ENCODE results near the gene TNPO1. TPM values are rescaled to one million over a fixed set of nuclear protein-coding genes. Genes with fewer than 3 reads are reported as not detected.

Gene TNPO1
- total and polyA plus RNA-seq, 2 of the 13 experiments (the other 11 are each of a cell fraction or from before 2014, with no cell fraction given) = 26.7 to 123 TPM

DNA sequence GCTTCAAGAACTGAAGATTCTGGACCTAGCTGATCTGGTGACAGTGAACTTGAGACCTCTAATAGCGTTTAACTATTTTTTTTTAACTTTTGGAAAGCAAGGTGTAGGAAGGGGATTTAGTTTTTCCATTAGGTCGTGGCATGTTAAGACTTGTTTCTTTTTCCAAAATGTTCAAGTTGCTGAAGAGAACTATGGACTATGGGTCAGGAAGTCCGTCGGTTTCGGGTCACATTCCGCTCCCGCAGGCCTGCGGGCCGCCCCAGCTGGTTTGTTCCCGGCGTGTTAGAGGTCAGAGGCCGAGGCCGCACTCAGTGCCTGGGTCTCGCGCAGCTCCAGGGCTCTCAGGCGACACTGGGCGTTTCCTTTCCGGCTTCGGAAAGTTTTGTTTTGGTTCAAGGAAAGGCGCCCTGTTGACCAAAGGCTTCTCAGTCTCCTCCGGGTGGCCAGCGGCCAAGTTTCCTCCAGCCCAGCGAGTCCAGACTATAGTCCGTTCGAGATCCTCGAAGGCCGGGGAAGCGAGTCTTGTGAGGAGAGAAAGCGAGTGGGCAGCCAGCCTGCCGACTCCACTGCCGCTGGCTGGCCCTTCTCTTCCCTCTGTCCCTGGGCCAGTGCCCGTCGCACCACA lies 138.8 kb downstream of the TNPO1 start (continued):
- TF ChIP-seq, protein P1, sequence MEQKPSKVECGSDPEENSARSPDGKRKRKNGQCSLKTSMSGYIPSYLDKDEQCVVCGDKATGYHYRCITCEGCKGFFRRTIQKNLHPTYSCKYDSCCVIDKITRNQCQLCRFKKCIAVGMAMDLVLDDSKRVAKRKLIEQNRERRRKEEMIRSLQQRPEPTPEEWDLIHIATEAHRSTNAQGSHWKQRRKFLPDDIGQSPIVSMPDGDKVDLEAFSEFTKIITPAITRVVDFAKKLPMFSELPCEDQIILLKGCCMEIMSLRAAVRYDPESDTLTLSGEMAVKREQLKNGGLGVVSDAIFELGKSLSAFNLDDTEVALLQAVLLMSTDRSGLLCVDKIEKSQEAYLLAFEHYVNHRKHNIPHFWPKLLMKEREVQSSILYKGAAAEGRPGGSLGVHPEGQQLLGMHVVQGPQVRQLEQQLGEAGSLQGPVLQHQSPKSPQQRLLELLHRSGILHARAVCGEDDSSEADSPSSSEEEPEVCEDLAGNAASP (CRISPR knock-in tag; IDR thresholded peaks at IDR 0.05; ENCODE audit: borderline replicate concordance) = no peak
- TF ChIP-seq, protein P2, sequence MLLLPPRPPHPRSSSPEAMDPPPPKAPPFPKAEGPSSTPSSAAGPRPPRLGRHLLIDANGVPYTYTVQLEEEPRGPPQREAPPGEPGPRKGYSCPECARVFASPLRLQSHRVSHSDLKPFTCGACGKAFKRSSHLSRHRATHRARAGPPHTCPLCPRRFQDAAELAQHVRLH (CRISPR knock-in tag; IDR thresholded peaks at IDR 0.05; ENCODE audit: borderline replicate concordance, low read depth) = no peak
- TF ChIP-seq ZNF652 (CRISPR knock-in tag; IDR thresholded peaks at IDR 0.05; ENCODE audit: borderline replicate concordance, low read depth) (no peak), SP140L (CRISPR knock-in tag; IDR thresholded peaks at IDR 0.05; ENCODE audit: borderline replicate concordance) (no peak), ZNF605 (CRISPR knock-in tag; IDR thresholded peaks at IDR 0.05) (no peak; the same call in 1 of the 2 replicates), IKZF1 (IDR thresholded peaks at IDR 0.05) (no peak), TBX2 (CRISPR knock-in tag; IDR thresholded peaks at IDR 0.05; ENCODE audit: borderline replicate concordance) (0 out of 2 replicates have a peak, but pooled peaks have one; percentile 56), ASH2L (IDR thresholded peaks at IDR 0.05; ENCODE audit: insufficient read length, low read depth, low read length) (peak; percentile 84), ZBTB7A (CRISPR knock-in tag; IDR thresholded peaks at IDR 0.05) (no peak), MAFK (conservative IDR thresholded peaks at IDR 0.05 in 1 of 2, IDR thresholded peaks at IDR 0.05 in 1 of 2; ENCODE audit: low read length in 2 of 2) (no peak), ZNF367 (CRISPR knock-in tag; IDR thresholded peaks at IDR 0.05; ENCODE audit: borderline replicate concordance) (no peak), HOXA3 (CRISPR knock-in tag; IDR thresholded peaks at IDR 0.05) (no peak), SP5 (CRISPR knock-in tag; IDR thresholded peaks at IDR 0.05; ENCODE audit: borderline replicate concordance, low read depth) (no peak), SIN3A (IDR thresholded peaks at IDR 0.05; ENCODE audit: borderline replicate concordance, low read depth, low read length) (0 out of 2 replicates have a peak, but pooled peaks have one; percentile 29)
- TF ChIP-seq, protein P3, sequence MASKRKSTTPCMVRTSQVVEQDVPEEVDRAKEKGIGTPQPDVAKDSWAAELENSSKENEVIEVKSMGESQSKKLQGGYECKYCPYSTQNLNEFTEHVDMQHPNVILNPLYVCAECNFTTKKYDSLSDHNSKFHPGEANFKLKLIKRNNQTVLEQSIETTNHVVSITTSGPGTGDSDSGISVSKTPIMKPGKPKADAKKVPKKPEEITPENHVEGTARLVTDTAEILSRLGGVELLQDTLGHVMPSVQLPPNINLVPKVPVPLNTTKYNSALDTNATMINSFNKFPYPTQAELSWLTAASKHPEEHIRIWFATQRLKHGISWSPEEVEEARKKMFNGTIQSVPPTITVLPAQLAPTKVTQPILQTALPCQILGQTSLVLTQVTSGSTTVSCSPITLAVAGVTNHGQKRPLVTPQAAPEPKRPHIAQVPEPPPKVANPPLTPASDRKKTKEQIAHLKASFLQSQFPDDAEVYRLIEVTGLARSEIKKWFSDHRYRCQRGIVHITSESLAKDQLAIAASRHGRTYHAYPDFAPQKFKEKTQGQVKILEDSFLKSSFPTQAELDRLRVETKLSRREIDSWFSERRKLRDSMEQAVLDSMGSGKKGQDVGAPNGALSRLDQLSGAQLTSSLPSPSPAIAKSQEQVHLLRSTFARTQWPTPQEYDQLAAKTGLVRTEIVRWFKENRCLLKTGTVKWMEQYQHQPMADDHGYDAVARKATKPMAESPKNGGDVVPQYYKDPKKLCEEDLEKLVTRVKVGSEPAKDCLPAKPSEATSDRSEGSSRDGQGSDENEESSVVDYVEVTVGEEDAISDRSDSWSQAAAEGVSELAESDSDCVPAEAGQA (IDR thresholded peaks at IDR 0.05; ENCODE audit: low read depth) = no peak
- TF ChIP-seq, protein P3 (CRISPR knock-in tag; IDR thresholded peaks at IDR 0.05; ENCODE audit: borderline replicate concordance) = 0 out of 2 replicates have a peak, but pooled peaks have one; percentile 48
- TF ChIP-seq, protein P4, sequence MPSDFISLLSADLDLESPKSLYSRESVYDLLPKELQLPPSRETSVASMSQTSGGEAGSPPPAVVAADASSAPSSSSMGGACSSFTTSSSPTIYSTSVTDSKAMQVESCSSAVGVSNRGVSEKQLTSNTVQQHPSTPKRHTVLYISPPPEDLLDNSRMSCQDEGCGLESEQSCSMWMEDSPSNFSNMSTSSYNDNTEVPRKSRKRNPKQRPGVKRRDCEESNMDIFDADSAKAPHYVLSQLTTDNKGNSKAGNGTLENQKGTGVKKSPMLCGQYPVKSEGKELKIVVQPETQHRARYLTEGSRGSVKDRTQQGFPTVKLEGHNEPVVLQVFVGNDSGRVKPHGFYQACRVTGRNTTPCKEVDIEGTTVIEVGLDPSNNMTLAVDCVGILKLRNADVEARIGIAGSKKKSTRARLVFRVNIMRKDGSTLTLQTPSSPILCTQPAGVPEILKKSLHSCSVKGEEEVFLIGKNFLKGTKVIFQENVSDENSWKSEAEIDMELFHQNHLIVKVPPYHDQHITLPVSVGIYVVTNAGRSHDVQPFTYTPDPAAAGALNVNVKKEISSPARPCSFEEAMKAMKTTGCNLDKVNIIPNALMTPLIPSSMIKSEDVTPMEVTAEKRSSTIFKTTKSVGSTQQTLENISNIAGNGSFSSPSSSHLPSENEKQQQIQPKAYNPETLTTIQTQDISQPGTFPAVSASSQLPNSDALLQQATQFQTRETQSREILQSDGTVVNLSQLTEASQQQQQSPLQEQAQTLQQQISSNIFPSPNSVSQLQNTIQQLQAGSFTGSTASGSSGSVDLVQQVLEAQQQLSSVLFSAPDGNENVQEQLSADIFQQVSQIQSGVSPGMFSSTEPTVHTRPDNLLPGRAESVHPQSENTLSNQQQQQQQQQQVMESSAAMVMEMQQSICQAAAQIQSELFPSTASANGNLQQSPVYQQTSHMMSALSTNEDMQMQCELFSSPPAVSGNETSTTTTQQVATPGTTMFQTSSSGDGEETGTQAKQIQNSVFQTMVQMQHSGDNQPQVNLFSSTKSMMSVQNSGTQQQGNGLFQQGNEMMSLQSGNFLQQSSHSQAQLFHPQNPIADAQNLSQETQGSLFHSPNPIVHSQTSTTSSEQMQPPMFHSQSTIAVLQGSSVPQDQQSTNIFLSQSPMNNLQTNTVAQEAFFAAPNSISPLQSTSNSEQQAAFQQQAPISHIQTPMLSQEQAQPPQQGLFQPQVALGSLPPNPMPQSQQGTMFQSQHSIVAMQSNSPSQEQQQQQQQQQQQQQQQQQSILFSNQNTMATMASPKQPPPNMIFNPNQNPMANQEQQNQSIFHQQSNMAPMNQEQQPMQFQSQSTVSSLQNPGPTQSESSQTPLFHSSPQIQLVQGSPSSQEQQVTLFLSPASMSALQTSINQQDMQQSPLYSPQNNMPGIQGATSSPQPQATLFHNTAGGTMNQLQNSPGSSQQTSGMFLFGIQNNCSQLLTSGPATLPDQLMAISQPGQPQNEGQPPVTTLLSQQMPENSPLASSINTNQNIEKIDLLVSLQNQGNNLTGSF (CRISPR knock-in tag; IDR thresholded peaks at IDR 0.05) = no peak
